ENCODE data around the gene RPS18. TPM values are rescaled to one million over a fixed set of nuclear protein-coding genes. Genes with fewer than 3 reads are reported as not detected.

RPS18 gene
- total and polyA plus RNA-seq, 8 donors: 1,052 to 3,510 (median 2,017) TPM

GRCh38 chr6:33264015-33264414, 7.9 kb upstream of the RPS18 start:
- no peak for ATAC-seq
- WGBS, 2 donors: 83 to 91% methylated on average over 7 of the region's 7 CpGs
- H3K36me3 ChIP-seq: peaks cover 0 to 36% (median 23%) of the 10 kb centered on the region in 3 donors
- no peaks in the 10 kb centered on the region for H3K27me3 ChIP-seq
- no peak for FAIRE-seq
- H3K4me1 ChIP-seq: no peaks in the 10 kb centered on the region
- intact Hi-C loops (cut with DNase I): no loop called here
- H3K27ac ChIP-seq: no peak overlapping the region
- no peak for TF ChIP-seq CTCF (IDR thresholded peaks at IDR 0.05)
- H3K4me3 ChIP-seq: no peak overlapping the region
- DNase-seq: no peak
- H3K9me3 ChIP-seq: no peaks in the 10 kb centered on the region

- intact Hi-C loops (cut with DNase I): no loop called here
- FAIRE-seq: no peak
- peak; percentile 16 to 31 (median 26) for ATAC-seq
- DNase-seq: no peak
- Histone ChIP-seq H3K27me3 (no peaks in the 10 kb centered on the region), H3K9me3 (no peaks in the 10 kb centered on the region), H3K36me3 (peaks cover 0 to 39% (median 30%) of the 10 kb centered on the region in 3 donors), H3K4me1 (peaks cover 22 to 29% (median 23%) of the 10 kb centered on the region in 3 donors), H3K27ac (peak overlapping the region; percentile 81 to 93 (median 92)), H3K4me3 (peak overlapping the region; percentile 75 to 89 (median 82))
- no peak for TF ChIP-seq CTCF (IDR thresholded peaks at IDR 0.05)
- 1 to 3% methylated on average over 7 of the region's 7 CpGs for WGBS, 2 donors
These were observed 783 bp upstream of the RPS18 start for GRCh38 chr6:33271117-33271467.

- no peak for TF ChIP-seq CTCF (IDR thresholded peaks at IDR 0.05)
- H3K4me3 ChIP-seq: peak overlapping the region; percentile 64 to 85 (median 76)
- FAIRE-seq: no peak
- DNase-seq: no peak
- H3K36me3 ChIP-seq: peaks cover 0 to 35% (median 24%) of the 10 kb centered on the region in 3 donors
- intact Hi-C loops (cut with DNase I): no loop called here
- peaks cover 22 to 32% (median 23%) of the 10 kb centered on the region in 3 donors for H3K4me1 ChIP-seq
- peak overlapping the region; percentile 81 to 93 (median 92) for H3K27ac ChIP-seq
- no peaks in the 10 kb centered on the region for H3K9me3 ChIP-seq
- ATAC-seq: peak; percentile 9 to 31 (median 18)
- WGBS, 2 donors: 7 to 8% methylated on average over 22 of the region's 22 CpGs
- no peaks in the 10 kb centered on the region for H3K27me3 ChIP-seq
These were observed 627 bp downstream of the RPS18 start for GRCh38 chr6:33272275-33273128.

- TF ChIP-seq CTCF (IDR thresholded peaks at IDR 0.05): no peak
- DNase-seq (no peak), ATAC-seq (no peak), FAIRE-seq (no peak)
- intact Hi-C loops (cut with DNase I): no loop called here
- no peaks in the 10 kb centered on the region for H3K9me3 ChIP-seq
- H3K27ac ChIP-seq: no peak overlapping the region
- H3K27me3 ChIP-seq: no peaks in the 10 kb centered on the region
- peaks cover 22 to 32% (median 23%) of the 10 kb centered on the region in 3 donors for H3K4me1 ChIP-seq
- H3K36me3 ChIP-seq: peaks cover 0 to 26% (median 16%) of the 10 kb centered on the region in 3 donors
- WGBS, 2 donors: 49 to 50% methylated on average over 11 of the region's 11 CpGs
- peak overlapping the region; percentile 64 to 85 (median 76) for H3K4me3 ChIP-seq
These were observed 1.5 kb downstream of the RPS18 start for GRCh38 chr6:33273129-33273923.
